Thyroid gland (tissue), 4 donors: Measurements from ENCODE around the gene PIP4K2A. TPM values are rescaled to one million over a fixed set of nuclear protein-coding genes. Genes with fewer than 3 reads are reported as not detected.

ENCODE experiments used
- DNase-seq, 2 donors: peaks; one replicate each; pipeline ENCODE4 v3.0.0-alpha.2; 2019
- H3K27ac ChIP-seq, 3 donors: fragments of 200-600 bp; sonication (generic); 1 replicate in 2 of 3; 2 replicates in 1 of 3; pipeline ENCODE4 v1.5.1; 2016 to 2019; ENCODE audit warnings: mild to moderate bottlenecking in 1 of 3, moderate library complexity in 1 of 3
- H3K27me3 ChIP-seq: fragments of 200-600 bp; sonication (generic); one replicate; pipeline ENCODE4 v1.5.1; 2019
- H3K36me3 ChIP-seq, 2 donors: fragments of 200-600 bp; sonication (generic); one replicate each; pipeline ENCODE4 v1.5.1; 2016 to 2019
- H3K4me1 ChIP-seq, 2 donors: fragments of 200-600 bp; sonication (generic); one replicate each; pipeline ENCODE4 v1.5.1; 2017 to 2019
- H3K4me3 ChIP-seq, 3 donors: fragments of 200-600 bp; sonication (generic); replicated peaks in 1 of 3; 1 replicate in 2 of 3; 2 replicates in 1 of 3; pipeline ENCODE4 v1.5.1; 2016; ENCODE audit warnings: mild to moderate bottlenecking in 1 of 3
- H3K9me3 ChIP-seq: fragments of 200-600 bp; sonication (generic); one replicate; pipeline ENCODE4 v1.5.1; 2017
- POLR2A ChIP-seq, 2 donors: fragments of 450-650 bp; IDR thresholded peaks; one replicate each; pipeline ENCODE4 v1.6.1; 2017; ENCODE audit warnings: antibody characterized with exemption in 2 of 2, mild to moderate bottlenecking in 2 of 2, moderate library complexity in 1 of 2
- WGBS, 2 donors: methylation state at CpG; one replicate each; pipeline ENCODE4 v1.1.5; 2017; 5-methylcytosine and 5-hydroxymethylcytosine counted together
- intact Hi-C: fragments of 100-400 bp; cut with DNase I; formaldehyde crosslinking; loops from one replicate; pipeline ENCODE4 v1.15.1; 2023
- total RNA-seq, 4 donors: library from RNA; depleted of rRNA; stranded (reverse); fragments of >200 nt; gene quantifications; one replicate each; pipeline ENCODE4 v1.2.3, GENCODE V29; 2016
- TF ChIP-seq, protein P1 (sequence below), 6 experiments: fragments of 200-600 bp in 3 of 6; fragments of 450-650 bp in 3 of 6; sonication (generic) in 3 of 6; IDR thresholded peaks; one replicate each; pipeline ENCODE4 v1.5.1; 2016 to 2019; ENCODE audit warnings: antibody characterized with exemption in 6 of 6, mild to moderate bottlenecking in 2 of 6, inconsistent platforms in 1 of 6, moderate library complexity in 1 of 6

PIP4K2A gene
- total RNA-seq, 4 donors from 2014 or later, result 16.5 to 23.2 (median 19.3) TPM

DNA sequence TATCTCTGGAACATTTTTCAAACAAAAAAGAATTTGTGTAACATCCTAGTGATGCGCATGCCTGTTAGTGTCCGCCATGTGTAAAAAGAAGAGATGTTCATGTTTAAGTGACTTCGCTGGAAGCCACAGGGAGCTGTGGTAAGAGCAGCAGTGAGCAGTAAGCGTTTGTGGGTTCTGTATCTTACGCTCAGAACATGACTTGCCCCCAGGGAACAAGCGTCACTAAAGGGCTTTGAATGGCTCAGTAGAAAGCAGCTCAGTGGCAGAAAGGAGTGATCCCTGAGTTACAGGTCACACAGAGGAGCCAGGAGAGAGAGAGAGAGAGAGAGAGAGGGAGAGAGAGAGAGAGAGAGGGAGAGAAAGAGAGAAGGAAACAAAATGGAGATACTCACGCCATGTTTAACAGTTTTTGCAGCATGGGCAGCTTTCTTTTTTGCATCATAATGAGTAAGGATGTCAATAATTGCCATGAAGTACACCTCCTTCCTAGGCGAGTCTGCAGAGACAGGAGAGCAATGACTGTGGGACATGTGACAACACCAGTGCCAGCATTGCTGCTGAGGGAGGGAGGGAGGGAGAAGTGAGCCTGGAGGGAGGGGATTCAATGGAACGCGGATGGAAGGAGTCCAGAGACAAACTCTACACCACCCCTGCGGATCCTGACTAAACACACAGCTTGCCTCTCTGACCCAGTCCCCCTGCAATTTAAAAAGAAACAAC is 174.6 kb downstream of the PIP4K2A start:
- peaks cover 6 to 19% of the 10 kb centered on the region in 2 donors for H3K36me3 ChIP-seq
- no peaks in the 10 kb centered on the region for H3K27me3 ChIP-seq
- WGBS, 2 donors, result 90 to 91% methylated on average over 11 of the region's 11 CpGs
- H3K4me1 ChIP-seq, result peaks cover 4 to 5% of the 10 kb centered on the region in 2 donors
- TF ChIP-seq, protein P1, sequence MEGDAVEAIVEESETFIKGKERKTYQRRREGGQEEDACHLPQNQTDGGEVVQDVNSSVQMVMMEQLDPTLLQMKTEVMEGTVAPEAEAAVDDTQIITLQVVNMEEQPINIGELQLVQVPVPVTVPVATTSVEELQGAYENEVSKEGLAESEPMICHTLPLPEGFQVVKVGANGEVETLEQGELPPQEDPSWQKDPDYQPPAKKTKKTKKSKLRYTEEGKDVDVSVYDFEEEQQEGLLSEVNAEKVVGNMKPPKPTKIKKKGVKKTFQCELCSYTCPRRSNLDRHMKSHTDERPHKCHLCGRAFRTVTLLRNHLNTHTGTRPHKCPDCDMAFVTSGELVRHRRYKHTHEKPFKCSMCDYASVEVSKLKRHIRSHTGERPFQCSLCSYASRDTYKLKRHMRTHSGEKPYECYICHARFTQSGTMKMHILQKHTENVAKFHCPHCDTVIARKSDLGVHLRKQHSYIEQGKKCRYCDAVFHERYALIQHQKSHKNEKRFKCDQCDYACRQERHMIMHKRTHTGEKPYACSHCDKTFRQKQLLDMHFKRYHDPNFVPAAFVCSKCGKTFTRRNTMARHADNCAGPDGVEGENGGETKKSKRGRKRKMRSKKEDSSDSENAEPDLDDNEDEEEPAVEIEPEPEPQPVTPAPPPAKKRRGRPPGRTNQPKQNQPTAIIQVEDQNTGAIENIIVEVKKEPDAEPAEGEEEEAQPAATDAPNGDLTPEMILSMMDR (IDR thresholded peaks at IDR 0.05), result no peak
- no peak for TF ChIP-seq POLR2A (IDR thresholded peaks at IDR 0.05)
- H3K9me3 ChIP-seq, result no peaks in the 10 kb centered on the region
- intact Hi-C loops, result no loop called here
- DNase-seq, result no peak
- no peak overlapping the region for H3K27ac ChIP-seq
- no peak overlapping the region for H3K4me3 ChIP-seq

- H3K4me3 ChIP-seq, result no peak overlapping the region
- H3K27ac ChIP-seq, result no peak overlapping the region
- no peaks in the 10 kb centered on the region for H3K9me3 ChIP-seq
- H3K36me3 ChIP-seq, result peaks cover 6 to 19% of the 10 kb centered on the region in 2 donors
- DNase-seq, result no peak
- H3K27me3 ChIP-seq, result no peaks in the 10 kb centered on the region
- no peaks in the 10 kb centered on the region for H3K4me1 ChIP-seq
- intact Hi-C loops, result no loop called here
- TF ChIP-seq POLR2A (IDR thresholded peaks at IDR 0.05), result no peak
- TF ChIP-seq, protein P1 (IDR thresholded peaks at IDR 0.05), result no peak
- WGBS, 2 donors, result 88 to 90% methylated on average over 4 to 6 of the region's 6 CpGs
These were observed 176.6 kb downstream of the PIP4K2A start for GRCh38 chr10:22537810-22538209.

DNA sequence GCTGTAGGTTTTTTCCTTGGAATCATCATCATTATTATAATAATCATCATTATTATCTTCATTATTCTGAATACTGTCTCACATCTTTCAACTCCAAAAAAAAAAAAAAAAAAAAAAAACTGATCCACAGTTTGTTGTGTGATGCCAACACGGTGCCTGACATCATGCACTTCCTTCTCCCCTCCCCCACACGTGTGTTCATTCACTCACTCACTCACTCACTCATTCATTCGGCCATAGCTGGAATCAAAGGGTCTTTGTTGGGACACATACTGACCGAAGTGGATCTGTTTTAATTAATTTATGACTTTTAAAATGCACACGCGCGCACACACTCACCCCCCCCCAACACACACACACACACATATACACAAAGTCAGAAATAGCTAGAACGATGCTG is 177.8 kb downstream of the PIP4K2A start:
- Histone ChIP-seq H3K36me3 (peaks cover 3 to 16% of the 10 kb centered on the region in 2 donors), H3K27ac (no peak overlapping the region), H3K9me3 (no peaks in the 10 kb centered on the region), H3K4me3 (no peak overlapping the region), H3K4me1 (no peaks in the 10 kb centered on the region), H3K27me3 (no peaks in the 10 kb centered on the region)
- 91 to 94% methylated on average over 8 of the region's 8 CpGs for WGBS, 2 donors
- TF ChIP-seq, protein P1 (IDR thresholded peaks at IDR 0.05), result no peak
- TF ChIP-seq POLR2A (IDR thresholded peaks at IDR 0.05), result no peak
- intact Hi-C loops, result no loop called here
- DNase-seq, result no peak

GRCh38 chr10:22534849-22535604 is 179.4 kb downstream of the PIP4K2A start:
- Histone ChIP-seq H3K36me3 (peaks cover 0 to 10% of the 10 kb centered on the region in 2 donors), H3K27me3 (no peaks in the 10 kb centered on the region), H3K27ac (no peak overlapping the region), H3K4me1 (no peaks in the 10 kb centered on the region), H3K9me3 (no peaks in the 10 kb centered on the region), H3K4me3 (no peak overlapping the region)
- TF ChIP-seq, protein P1 (IDR thresholded peaks at IDR 0.05), result no peak
- no peak for TF ChIP-seq POLR2A (IDR thresholded peaks at IDR 0.05)
- 86 to 87% methylated on average over 9 of the region's 9 CpGs for WGBS, 2 donors
- DNase-seq, result no peak
- intact Hi-C loops, result no loop called here

GRCh38 chr10:22531441-22531840 is 182.9 kb downstream of the PIP4K2A start:
- DNase-seq, result no peak
- no peaks in the 10 kb centered on the region for H3K9me3 ChIP-seq
- no peak for TF ChIP-seq POLR2A (IDR thresholded peaks at IDR 0.05)
- TF ChIP-seq, protein P1 (IDR thresholded peaks at IDR 0.05), result no peak
- no peak overlapping the region for H3K4me3 ChIP-seq
- H3K27ac ChIP-seq, result no peak overlapping the region
- 81 to 93% methylated on average over 2 of the region's 2 CpGs for WGBS, 2 donors
- intact Hi-C loops, result no loop called here
- H3K27me3 ChIP-seq, result no peaks in the 10 kb centered on the region
- H3K36me3 ChIP-seq, result no peaks in the 10 kb centered on the region
- H3K4me1 ChIP-seq, result no peaks in the 10 kb centered on the region
